ENCODE measurements around the gene LRMDA. TPM values are rescaled to one million over a fixed set of nuclear protein-coding genes. Genes with fewer than 3 reads are reported as not detected.

The LRMDA gene
- total RNA-seq, 6 donors from 2014 or later: 12.8 to 185 (median 18.1) TPM

- no peaks in the 10 kb centered on the region for H3K27me3 ChIP-seq
- no peak overlapping the region for H3K27ac ChIP-seq
- DNase-seq (no peak), ATAC-seq (ENCODE audit: low FRiP score in 2 of 2) (no peak)
- no peaks in the 10 kb centered on the region for H3K9me3 ChIP-seq
- TF ChIP-seq EP300 (IDR thresholded peaks at IDR 0.05) (no peak), CTCF (IDR thresholded peaks at IDR 0.05) (no peak), POLR2A (IDR thresholded peaks at IDR 0.05) (no peak), POLR2AphosphoS5 (IDR thresholded peaks at IDR 0.05) (no peak)
- WGBS, 2 donors: 85% methylated on average over 1 of the region's 1 CpG
- H3K4me1 ChIP-seq: no peaks in the 10 kb centered on the region
- no peak overlapping the region for H3K4me3 ChIP-seq
- H3K36me3 ChIP-seq: no peaks in the 10 kb centered on the region
Observed at GRCh38 chr10:75525646-75526045, 94.2 kb downstream of the LRMDA start.

- TF ChIP-seq EP300 (IDR thresholded peaks at IDR 0.05) (no peak), POLR2AphosphoS5 (IDR thresholded peaks at IDR 0.05) (no peak), POLR2A (IDR thresholded peaks at IDR 0.05) (no peak), CTCF (IDR thresholded peaks at IDR 0.05) (no peak)
- DNase-seq (no peak), ATAC-seq (ENCODE audit: low FRiP score in 2 of 2) (no peak)
- H3K27me3 ChIP-seq: no peaks in the 10 kb centered on the region
- H3K9me3 ChIP-seq: no peaks in the 10 kb centered on the region
- no peak overlapping the region for H3K4me3 ChIP-seq
- no peaks in the 10 kb centered on the region for H3K36me3 ChIP-seq
- H3K4me1 ChIP-seq: peaks cover 0 to 6% (median 0%) of the 10 kb centered on the region in 4 donors
- H3K27ac ChIP-seq: no peak overlapping the region
- WGBS, 2 donors: 87 to 93% methylated on average over 2 of the region's 2 CpGs
Observed at GRCh38 chr10:75527542-75527941, 96.1 kb downstream of the LRMDA start.

- H3K27ac ChIP-seq: no peak overlapping the region
- peaks cover 0 to 6% (median 0%) of the 10 kb centered on the region in 4 donors for H3K4me1 ChIP-seq
- no peak for DNase-seq
- no peaks in the 10 kb centered on the region for H3K9me3 ChIP-seq
- 69 to 79% methylated on average over 2 of the region's 2 CpGs for WGBS, 2 donors
- ATAC-seq (ENCODE audit: low FRiP score in 2 of 2): peak in 1 of 2 donors; percentile 69
- no peak overlapping the region for H3K4me3 ChIP-seq
- H3K27me3 ChIP-seq: no peaks in the 10 kb centered on the region
- no peak for TF ChIP-seq POLR2A (IDR thresholded peaks at IDR 0.05)
- no peak for TF ChIP-seq POLR2AphosphoS5 (IDR thresholded peaks at IDR 0.05)
- no peak for TF ChIP-seq EP300 (IDR thresholded peaks at IDR 0.05)
- TF ChIP-seq CTCF (IDR thresholded peaks at IDR 0.05): no peak
- no peaks in the 10 kb centered on the region for H3K36me3 ChIP-seq
Observed at GRCh38 chr10:75528392-75528791, 97.0 kb downstream of the LRMDA start.

GRCh38 chr10:75530299-75530698 is 98.9 kb downstream of the LRMDA start:
- peaks cover 0 to 6% (median 0%) of the 10 kb centered on the region in 4 donors for H3K4me1 ChIP-seq
- DNase-seq (no peak), ATAC-seq (ENCODE audit: low FRiP score in 2 of 2) (peak in 1 of 2 donors; percentile 32)
- WGBS, 2 donors: 68 to 79% methylated on average over 3 of the region's 3 CpGs
- no peak overlapping the region for H3K4me3 ChIP-seq
- H3K27ac ChIP-seq: no peak overlapping the region
- no peaks in the 10 kb centered on the region for H3K9me3 ChIP-seq
- no peak for TF ChIP-seq POLR2A (IDR thresholded peaks at IDR 0.05)
- no peak for TF ChIP-seq EP300 (IDR thresholded peaks at IDR 0.05)
- no peak for TF ChIP-seq CTCF (IDR thresholded peaks at IDR 0.05)
- no peak for TF ChIP-seq POLR2AphosphoS5 (IDR thresholded peaks at IDR 0.05)
- H3K36me3 ChIP-seq: no peaks in the 10 kb centered on the region
- H3K27me3 ChIP-seq: no peaks in the 10 kb centered on the region

- peaks cover 0 to 6% (median 0%) of the 10 kb centered on the region in 4 donors for H3K4me1 ChIP-seq
- DNase-seq: peak in 1 of 2 donors; percentile 36
- H3K36me3 ChIP-seq: no peaks in the 10 kb centered on the region
- no peak overlapping the region for H3K27ac ChIP-seq
- H3K4me3 ChIP-seq: no peak overlapping the region
- H3K9me3 ChIP-seq: no peaks in the 10 kb centered on the region
- no peaks in the 10 kb centered on the region for H3K27me3 ChIP-seq
- ATAC-seq (ENCODE audit: low FRiP score in 2 of 2): no peak
- WGBS, 2 donors: 70 to 71% methylated on average over 2 of the region's 2 CpGs
- TF ChIP-seq POLR2AphosphoS5 (IDR thresholded peaks at IDR 0.05): no peak
- no peak for TF ChIP-seq POLR2A (IDR thresholded peaks at IDR 0.05)
- no peak for TF ChIP-seq EP300 (IDR thresholded peaks at IDR 0.05)
- TF ChIP-seq CTCF (IDR thresholded peaks at IDR 0.05): no peak
Observed at GRCh38 chr10:75531571-75532031, 100.2 kb downstream of the LRMDA start.
